Heart right ventricle (tissue), 16 donors: Measurements from ENCODE around the gene PTPRU. TPM values are rescaled to one million over a fixed set of nuclear protein-coding genes. Genes with fewer than 3 reads are reported as not detected.

ENCODE experiments used
- ATAC-seq, 8 donors: fragments of 200-7000 bp; cut with Tn5 transposase; one replicate each; pipeline ENCODE4 v1.9.1; 2020; ENCODE audit warnings: mild to moderate bottlenecking in 8 of 8, moderate library complexity in 8 of 8, moderate number of reproducible peaks in 1 of 8
- DNase-seq, 2 donors: peaks; one replicate each; pipeline ENCODE4 v3.0.0-alpha.2; 2020
- H3K27ac ChIP-seq, 10 donors: fragments of 200-600 bp; sonication (generic) in 2 of 10; one replicate each; pipeline versions ENCODE4 v1.5.0 to v1.8.0; 2020 to 2022; ENCODE audit warnings: mild to moderate bottlenecking in 3 of 10
- H3K27me3 ChIP-seq, 7 donors: fragments of 200-600 bp; one replicate each; pipeline ENCODE4 v1.8.0; 2021 to 2022; ENCODE audit warnings: mild to moderate bottlenecking in 2 of 7
- H3K36me3 ChIP-seq, 9 donors: fragments of 200-600 bp; sonication (generic) in 1 of 9; one replicate each; pipeline versions ENCODE4 v1.5.0 to v1.8.0; 2020 to 2022; ENCODE audit warnings: mild to moderate bottlenecking in 2 of 9
- H3K4me1 ChIP-seq, 9 donors: fragments of 200-600 bp; sonication (generic) in 1 of 9; one replicate each; pipeline versions ENCODE4 v1.5.0 to v1.8.0; 2020 to 2022; ENCODE audit warnings: mild to moderate bottlenecking in 4 of 9
- H3K4me3 ChIP-seq, 10 donors: fragments of 200-600 bp; sonication (generic) in 2 of 10; one replicate each; pipeline versions ENCODE4 v1.5.0 to v1.8.0; 2020 to 2022; ENCODE audit warnings: mild to moderate bottlenecking in 7 of 10, moderate library complexity in 2 of 10
- H3K9me3 ChIP-seq, 11 donors: fragments of 200-600 bp in 10 of 11; sonication (generic) in 2 of 11; one replicate each; pipeline versions ENCODE4 v1.5.0 to v1.8.0; 2013 to 2022; ENCODE audit warnings: mild to moderate bottlenecking in 2 of 11, control low read depth in 1 of 11, moderate library complexity in 1 of 11
- WGBS, 2 donors: extraction: QIAGEN DNeasy Blood & Tissue Kit; methylation state at CpG; one replicate each; pipeline ENCODE4 v1.1.7; 2013; ENCODE audit warnings: inconsistent platforms in 1 of 2; 5-methylcytosine and 5-hydroxymethylcytosine counted together
- intact Hi-C, 10 donors: fragments of 100-400 bp; cut with DNase I; formaldehyde crosslinking; loops; one replicate each; pipeline versions ENCODE4 v1.11.1 to v1.14.2; 2022
- polyA plus RNA-seq, 2 donors: library from polyadenylated mRNA; stranded (reverse); fragments of 200-250 nt; gene quantifications; one replicate each; pipeline ENCODE4 v1.2.3, GENCODE V29; 2013
- total RNA-seq, 10 donors: library from RNA; stranded (reverse); fragmentation: NEBNext Ultra II Directional in 3 of 10; extraction: Animal tissue kit (Norgen Biotek cat#: 25700) in 3 of 10; gene quantifications; one replicate each; pipeline versions ENCODE4 v1.2.1 to v1.2.4, GENCODE V29; 2021 to 2023
- TF ChIP-seq, protein P1 (sequence below), 9 donors: fragments of 200-600 bp; sonication (generic) in 2 of 9; IDR thresholded peaks; one replicate each; pipeline versions ENCODE4 v1.5.0 to v1.8.0; 2021 to 2022; ENCODE audit warnings: antibody characterized with exemption in 9 of 9, mild to moderate bottlenecking in 5 of 9, moderate library complexity in 1 of 9
- donor health status: Arrhythmogenic right ventricular cardiomyopathy.
- donor health status: ischemic (EF 13 %, LVEDD 7.1; RV severe dilation, severe dysfunction).
- donor health status: healthy with polysubstance abuse.
- donor health status: DM: no; HTN: yes; CAD: no.
- donor health status: DM: no; HTN: no; CAD: no.
- donor health status: ischemic (EF 25% LVEDD 6.9; RV normal size, moderate dysfunction).
- donor health status: ischemic (EF 25% LVEDD 5.7; RV mildly dilated, moderate dysfunction).
- donor health status: healthy.
- donor health status: DM: yes; HTN: yes; CAD: no.
- donor health status: Ischemic cardiomyopathy.
- donor health status: ischemic (EF 35%, LVEDD 5.7; RV mildly dilated, moderate dysfunction).
- donor health status: nonischemic (EF 11% LVEDD 7.7; RV severe dilation, severe dysfunction).
- donor health status: DM: yes; HTN: yes; CAD: no.
- donor health status: PGD.
- donor health status: ischemic (EF 29% LVEDD 5.4; RV normal size, mild dysfunction).
- donor health status: nonischemic (EF 23%, LVEDD 6.1; RV moderate dilation, normal function).

The PTPRU gene
- total and polyA plus RNA-seq, 12 donors = 8.6 to 29.8 (median 14.5) TPM

DNA sequence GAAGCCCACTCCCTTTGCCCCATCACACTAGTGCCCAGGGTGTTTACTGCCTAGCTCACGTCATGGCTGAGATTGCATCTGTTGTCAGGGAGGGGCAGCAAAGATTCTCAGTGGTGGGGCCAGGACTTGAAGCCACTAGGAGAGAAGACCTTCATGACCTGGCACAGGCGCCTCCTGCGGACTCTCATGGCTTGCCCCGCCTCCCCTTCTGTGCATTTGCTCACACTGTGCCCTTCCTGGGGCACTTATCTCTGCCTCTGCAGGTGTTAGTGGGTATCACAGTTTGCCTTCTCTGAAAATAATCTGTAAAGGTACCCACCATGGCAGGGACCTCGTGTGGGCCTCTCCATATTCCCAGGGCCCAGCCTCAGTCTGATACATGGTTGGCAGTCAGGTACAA, 20.1 kb downstream of the PTPRU start:
- H3K27me3 ChIP-seq = peaks cover 0 to 40% (median 16%) of the 10 kb centered on the region in 7 donors
- no peaks in the 10 kb centered on the region for H3K9me3 ChIP-seq
- no peak overlapping the region for H3K4me3 ChIP-seq
- no peak overlapping the region for H3K27ac ChIP-seq
- no peaks in the 10 kb centered on the region for H3K36me3 ChIP-seq
- intact Hi-C loops = no loop called here
- TF ChIP-seq, protein P1, sequence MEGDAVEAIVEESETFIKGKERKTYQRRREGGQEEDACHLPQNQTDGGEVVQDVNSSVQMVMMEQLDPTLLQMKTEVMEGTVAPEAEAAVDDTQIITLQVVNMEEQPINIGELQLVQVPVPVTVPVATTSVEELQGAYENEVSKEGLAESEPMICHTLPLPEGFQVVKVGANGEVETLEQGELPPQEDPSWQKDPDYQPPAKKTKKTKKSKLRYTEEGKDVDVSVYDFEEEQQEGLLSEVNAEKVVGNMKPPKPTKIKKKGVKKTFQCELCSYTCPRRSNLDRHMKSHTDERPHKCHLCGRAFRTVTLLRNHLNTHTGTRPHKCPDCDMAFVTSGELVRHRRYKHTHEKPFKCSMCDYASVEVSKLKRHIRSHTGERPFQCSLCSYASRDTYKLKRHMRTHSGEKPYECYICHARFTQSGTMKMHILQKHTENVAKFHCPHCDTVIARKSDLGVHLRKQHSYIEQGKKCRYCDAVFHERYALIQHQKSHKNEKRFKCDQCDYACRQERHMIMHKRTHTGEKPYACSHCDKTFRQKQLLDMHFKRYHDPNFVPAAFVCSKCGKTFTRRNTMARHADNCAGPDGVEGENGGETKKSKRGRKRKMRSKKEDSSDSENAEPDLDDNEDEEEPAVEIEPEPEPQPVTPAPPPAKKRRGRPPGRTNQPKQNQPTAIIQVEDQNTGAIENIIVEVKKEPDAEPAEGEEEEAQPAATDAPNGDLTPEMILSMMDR (IDR thresholded peaks at IDR 0.05) = no peak
- DNase-seq = no peak
- WGBS, 2 donors = 82 to 83% methylated on average over 5 of the region's 5 CpGs
- H3K4me1 ChIP-seq = peaks cover 0 to 13% (median 10%) of the 10 kb centered on the region in 9 donors
- ATAC-seq = no peak

DNA sequence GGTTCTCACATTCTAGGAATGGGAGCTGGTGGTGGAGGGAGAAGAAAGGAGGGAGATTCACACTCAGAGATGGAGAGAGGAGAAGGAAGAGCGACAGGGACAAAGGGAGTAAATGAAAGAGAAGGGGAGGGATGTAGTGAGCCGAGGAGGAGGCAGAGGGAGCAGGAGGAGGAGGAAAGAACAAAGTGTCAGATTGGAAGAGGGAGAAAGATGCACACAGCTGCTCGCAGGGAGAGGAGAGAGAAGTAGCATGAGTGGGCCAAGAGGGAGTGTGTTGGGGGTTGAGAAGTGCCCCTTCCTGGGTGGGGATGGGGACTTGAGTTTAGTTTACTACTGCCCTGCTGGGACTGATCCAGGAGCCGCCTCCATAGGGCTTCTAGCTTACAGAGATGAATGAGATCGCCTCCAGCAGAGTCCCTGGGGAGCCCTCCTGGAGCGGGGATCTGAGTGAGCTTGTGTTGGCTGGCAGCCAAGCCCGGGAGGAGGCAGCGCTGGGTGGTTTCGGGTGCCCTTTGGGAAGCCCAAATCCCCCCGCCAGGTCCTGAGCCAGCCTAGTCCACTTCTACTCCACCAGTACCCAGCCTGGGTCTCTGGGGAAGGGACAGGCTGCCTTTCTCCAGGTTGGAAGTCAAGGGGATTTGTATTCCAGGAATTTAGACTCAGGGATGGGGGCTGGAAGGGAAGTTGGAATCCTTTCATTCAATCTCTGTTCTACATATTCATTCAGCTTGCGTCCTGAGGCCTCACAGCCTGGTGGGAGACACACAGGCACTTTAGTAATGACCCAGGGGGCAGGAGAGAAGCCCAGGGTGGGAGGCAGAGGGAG, 20.9 kb downstream of the PTPRU start:
- no peak overlapping the region for H3K4me3 ChIP-seq
- no peak for ATAC-seq
- peaks cover 0 to 44% (median 16%) of the 10 kb centered on the region in 7 donors for H3K27me3 ChIP-seq
- 49 to 51% methylated on average over 11 of the region's 11 CpGs for WGBS, 2 donors
- TF ChIP-seq, protein P1 (IDR thresholded peaks at IDR 0.05) = no peak
- DNase-seq = no peak
- intact Hi-C loops = no loop called here
- no peaks in the 10 kb centered on the region for H3K9me3 ChIP-seq
- peaks cover 0 to 13% (median 10%) of the 10 kb centered on the region in 9 donors for H3K4me1 ChIP-seq
- H3K27ac ChIP-seq = no peak overlapping the region
- H3K36me3 ChIP-seq = no peaks in the 10 kb centered on the region

DNA sequence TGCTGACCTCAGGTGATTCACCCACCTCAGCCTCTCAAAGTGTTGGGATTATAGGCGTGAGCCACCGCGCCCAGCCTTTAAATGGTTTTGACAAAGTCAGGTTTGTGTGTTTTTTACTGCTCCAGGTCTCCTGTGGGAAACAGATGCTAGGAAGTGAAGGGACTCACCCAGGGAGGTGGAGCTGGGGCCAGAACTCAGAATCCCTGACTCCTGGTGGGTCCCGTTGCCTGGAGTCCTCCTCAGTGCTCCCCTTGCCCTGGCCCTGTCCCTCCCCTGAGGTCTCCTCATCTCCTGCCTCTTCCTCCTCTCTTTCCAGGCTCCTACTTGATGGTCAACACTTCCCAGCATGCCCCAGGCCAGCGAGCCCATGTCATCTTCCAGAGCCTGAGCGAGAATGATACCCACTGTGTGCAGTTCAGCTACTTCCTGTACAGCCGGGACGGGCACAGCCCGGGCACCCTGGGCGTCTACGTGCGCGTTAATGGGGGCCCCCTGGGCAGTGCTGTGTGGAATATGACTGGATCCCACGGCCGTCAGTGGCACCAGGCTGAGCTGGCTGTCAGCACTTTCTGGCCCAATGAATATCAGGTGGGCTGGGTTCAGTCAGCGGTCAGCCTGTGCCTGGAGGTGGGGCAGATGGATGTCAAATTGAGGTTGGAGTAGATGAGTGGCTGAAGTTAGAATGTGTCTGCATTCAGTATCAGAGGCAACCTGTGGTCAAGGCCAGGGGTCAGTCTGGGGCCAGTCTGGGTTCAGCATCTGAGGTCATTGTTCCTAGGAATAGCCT, 22.1 kb downstream of the PTPRU start:
- Histone ChIP-seq H3K27ac (no peak overlapping the region), H3K4me3 (no peak overlapping the region), H3K27me3 (peaks cover 0 to 48% (median 16%) of the 10 kb centered on the region in 7 donors), H3K36me3 (no peaks in the 10 kb centered on the region), H3K9me3 (no peaks in the 10 kb centered on the region), H3K4me1 (peaks cover 0 to 13% (median 10%) of the 10 kb centered on the region in 9 donors)
- intact Hi-C loops = no loop called here
- TF ChIP-seq, protein P1 (IDR thresholded peaks at IDR 0.05) = no peak
- DNase-seq (no peak), ATAC-seq (peak in 2 of 8 donors; percentile 4 to 19)
- WGBS, 2 donors = 84 to 88% methylated on average over 16 of the region's 16 CpGs
